HL-60 (cell line): Measurements from ENCODE around the gene PPBP.

ENCODE experiments used
- DNase-seq, 2 experiments: peaks; one replicate each; pipeline ENCODE4 v3.0.0-alpha.2; 2010 to 2020; ENCODE audit warnings: low read depth in 1 of 2, low spot score in 1 of 2
- H3K27ac ChIP-seq: fragments of 250-450 bp; sonication (Bioruptor Pico); replicated peaks from 2 replicates; pipeline ENCODE4 v1.5.1; 2020; ENCODE audit warnings: mild to moderate bottlenecking, moderate library complexity
- H3K27me3 ChIP-seq: fragments of 250-450 bp; sonication (Bioruptor Pico); 2 replicates; pipeline ENCODE4 v1.5.1; 2021; ENCODE audit warnings: mild to moderate bottlenecking, moderate library complexity; ENCODE audit not compliant: insufficient read depth, poor library complexity, severe bottlenecking
- H3K4me3 ChIP-seq: replicated peaks from 2 replicates; pipeline ENCODE4 v1.5.1; 2011; ENCODE audit warnings: mild to moderate bottlenecking, control low read depth, low read length; ENCODE audit not compliant: insufficient read depth
- CTCF ChIP-seq: IDR thresholded peaks from one replicate; pipeline ENCODE4 v1.5.1; 2011; ENCODE audit warnings: low read length, control low read depth, inconsistent platforms; ENCODE audit not compliant: insufficient read depth
- GABPA ChIP-seq: IDR thresholded peaks from 2 replicates; pipeline ENCODE4 v1.6.1; 2012; ENCODE audit warnings: low read depth
- POLR2AphosphoS5 ChIP-seq: IDR thresholded peaks from 2 replicates; pipeline ENCODE4 v1.6.1; 2012; ENCODE audit warnings: low read depth
- REST ChIP-seq: IDR thresholded peaks from 2 replicates; pipeline ENCODE4 v1.6.1; 2012; ENCODE audit warnings: low read depth; ENCODE audit not compliant: insufficient replicate concordance
- SPI1 ChIP-seq: IDR thresholded peaks from 2 replicates; pipeline ENCODE4 v1.6.1; 2012; ENCODE audit warnings: low read depth, mild to moderate bottlenecking, borderline replicate concordance

Gene PPBP

GRCh38 chr4:74028504-74028903 is 40.5 kb upstream of the PPBP start:
- no peak for TF ChIP-seq REST
- TF ChIP-seq GABPA = no peak
- TF ChIP-seq SPI1 = no peak
- no peak for TF ChIP-seq POLR2AphosphoS5
- no peak for TF ChIP-seq CTCF
- H3K4me3 ChIP-seq = no peak overlapping the region

DNA sequence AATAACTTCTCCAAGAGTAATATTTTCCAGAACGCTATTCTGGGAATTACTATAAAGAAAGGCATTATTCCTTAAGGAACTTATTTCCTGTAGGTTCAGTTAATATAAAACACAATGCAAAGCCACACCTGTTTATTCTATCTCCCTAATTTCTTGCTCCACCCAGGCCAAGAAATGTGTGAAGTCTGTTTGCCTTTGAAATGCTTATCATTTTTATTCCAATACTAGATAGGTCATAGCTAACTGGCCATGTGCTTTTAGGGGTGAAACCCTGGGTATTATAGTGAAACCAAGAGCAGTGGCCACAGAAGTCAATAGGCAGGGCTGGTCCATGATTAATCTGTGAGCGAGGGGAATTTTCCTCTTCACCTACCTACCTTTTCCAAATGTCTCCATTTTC is 35.7 kb upstream of the PPBP start:
- TF ChIP-seq CTCF = no peak
- no peak for TF ChIP-seq POLR2AphosphoS5
- TF ChIP-seq GABPA = no peak
- TF ChIP-seq REST = no peak
- no peak for TF ChIP-seq SPI1
- H3K4me3 ChIP-seq = no peak overlapping the region
- no peak for DNase-seq
- H3K27ac ChIP-seq = no peak overlapping the region
- no peaks in the 10 kb centered on the region for H3K27me3 ChIP-seq

More at GRCh38 chr4:74028504-74028903, 40.5 kb upstream of the PPBP start:
- no peak for DNase-seq
- no peak overlapping the region for H3K27ac ChIP-seq
- H3K27me3 ChIP-seq = no peaks in the 10 kb centered on the region

DNA sequence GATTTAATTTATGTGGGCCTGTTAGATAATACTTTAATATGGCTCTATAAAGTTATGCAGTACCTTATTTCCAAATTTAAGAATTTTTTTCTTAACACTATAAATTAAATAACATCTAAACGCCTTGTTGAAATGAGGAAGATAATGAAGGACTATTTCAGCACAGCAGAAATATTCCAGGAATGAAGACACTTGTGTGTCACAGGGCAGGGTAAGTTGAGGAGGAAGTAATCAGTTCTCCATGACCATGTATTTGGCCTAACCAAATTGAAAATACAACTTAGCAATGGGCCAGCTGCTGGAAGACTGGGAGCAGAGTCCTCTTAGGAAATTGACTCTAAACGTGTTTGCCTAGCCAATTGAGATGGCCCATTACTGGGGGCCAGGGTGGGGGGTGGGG is 33.6 kb upstream of the PPBP start:
- H3K4me3 ChIP-seq = no peak overlapping the region
- no peak for DNase-seq
- TF ChIP-seq CTCF = no peak
- no peak for TF ChIP-seq POLR2AphosphoS5
- TF ChIP-seq SPI1 = no peak
- no peak for TF ChIP-seq REST
- no peak for TF ChIP-seq GABPA
- H3K27ac ChIP-seq = no peak overlapping the region
- H3K27me3 ChIP-seq = no peaks in the 10 kb centered on the region
